Body of pancreas (tissue), 4 donors: ENCODE results near the gene TTLL10.

ENCODE experiments used
- POLR2A ChIP-seq, 3 donors: fragments of 450-650 bp; IDR thresholded peaks; one replicate each; pipeline ENCODE4 v1.6.1; 2016; ENCODE audit warnings: antibody characterized with exemption in 3 of 3, mild to moderate bottlenecking in 2 of 3
- TF ChIP-seq, protein P1 (sequence below), 7 experiments: fragments of 450-650 bp in 4 of 7; fragments of 200-600 bp in 3 of 7; sonication (generic) in 3 of 7; IDR thresholded peaks; one replicate each; pipeline ENCODE4 v1.5.1; 2016 to 2019; ENCODE audit warnings: antibody characterized with exemption in 7 of 7

DNA sequence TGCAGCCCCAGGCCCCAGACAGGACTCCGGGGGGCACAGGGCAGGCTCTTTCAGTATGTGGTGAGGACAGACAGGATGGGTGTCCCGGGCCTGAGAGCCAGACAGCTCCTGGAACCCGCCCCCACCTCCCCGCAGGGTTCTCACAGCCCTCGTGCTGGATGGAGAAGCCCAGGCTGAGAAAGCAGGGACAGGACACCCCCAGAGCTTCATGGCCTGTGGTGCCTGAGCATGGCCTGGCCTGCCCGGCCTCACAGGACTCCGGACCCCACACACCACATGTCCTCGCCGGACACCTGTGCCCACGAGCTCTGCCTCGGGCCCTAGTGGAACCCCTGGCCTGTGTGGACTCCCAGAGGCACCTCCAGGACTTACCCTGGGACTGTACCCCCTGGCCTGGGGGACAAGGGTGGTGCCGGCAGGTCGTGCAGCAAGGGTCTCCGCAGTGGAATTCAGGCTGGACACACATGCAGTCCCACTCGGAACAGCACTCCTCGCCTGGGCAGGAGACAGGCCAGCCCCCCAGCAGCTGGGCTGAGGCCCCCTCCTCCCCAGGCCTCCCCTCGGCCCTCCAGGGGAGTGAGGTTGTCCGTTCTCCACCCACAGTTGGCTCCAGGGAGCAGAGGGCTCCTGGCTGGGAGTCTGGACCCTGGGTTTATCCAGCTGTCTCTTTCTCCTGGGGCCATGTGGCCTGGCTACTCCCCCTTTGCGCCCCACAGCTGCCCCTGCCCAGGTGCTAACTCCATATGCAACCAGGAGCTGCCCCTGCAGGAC is 31.5 kb downstream of the TTLL10 start:
- no peak for TF ChIP-seq POLR2A (IDR thresholded peaks at IDR 0.05)
- TF ChIP-seq, protein P1, sequence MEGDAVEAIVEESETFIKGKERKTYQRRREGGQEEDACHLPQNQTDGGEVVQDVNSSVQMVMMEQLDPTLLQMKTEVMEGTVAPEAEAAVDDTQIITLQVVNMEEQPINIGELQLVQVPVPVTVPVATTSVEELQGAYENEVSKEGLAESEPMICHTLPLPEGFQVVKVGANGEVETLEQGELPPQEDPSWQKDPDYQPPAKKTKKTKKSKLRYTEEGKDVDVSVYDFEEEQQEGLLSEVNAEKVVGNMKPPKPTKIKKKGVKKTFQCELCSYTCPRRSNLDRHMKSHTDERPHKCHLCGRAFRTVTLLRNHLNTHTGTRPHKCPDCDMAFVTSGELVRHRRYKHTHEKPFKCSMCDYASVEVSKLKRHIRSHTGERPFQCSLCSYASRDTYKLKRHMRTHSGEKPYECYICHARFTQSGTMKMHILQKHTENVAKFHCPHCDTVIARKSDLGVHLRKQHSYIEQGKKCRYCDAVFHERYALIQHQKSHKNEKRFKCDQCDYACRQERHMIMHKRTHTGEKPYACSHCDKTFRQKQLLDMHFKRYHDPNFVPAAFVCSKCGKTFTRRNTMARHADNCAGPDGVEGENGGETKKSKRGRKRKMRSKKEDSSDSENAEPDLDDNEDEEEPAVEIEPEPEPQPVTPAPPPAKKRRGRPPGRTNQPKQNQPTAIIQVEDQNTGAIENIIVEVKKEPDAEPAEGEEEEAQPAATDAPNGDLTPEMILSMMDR (IDR thresholded peaks at IDR 0.05) = no peak
